ENCODE results near the gene KNDC1.
"Not testable (repeated sequence)": the region's sequence is repeated elsewhere in the genome, so short reads cannot be mapped to it uniquely, and the experiment has no call there.

The KNDC1 gene
- 0 to 1.6 reads per million in 2 donors for total RNA-seq

GRCh38 chr10:133159950-133160825 is at the start of gene KNDC1:
Gene KNDC1, plus strand, starts transcription at chr10:133160219. Its CDS starts 249 bp downstream, at chr10:133160468.
- DNase-seq: no peak

GRCh38 chr10:133110609-133111275 is 49.3 kb upstream of the KNDC1 start:
- no peak for DNase-seq

- DNase-seq: not testable (repeated sequence)
Measured at GRCh38 chr10:133111640-133112039, 48.4 kb upstream of the KNDC1 start.

GRCh38 chr10:133113146-133113830 is 46.7 kb upstream of the KNDC1 start:
- no peak for DNase-seq

- DNase-seq: no peak
Measured at GRCh38 chr10:133113847-133114246, 46.2 kb upstream of the KNDC1 start.

- DNase-seq: no peak
Measured at GRCh38 chr10:133114251-133114650, 45.8 kb upstream of the KNDC1 start.

- no peak for DNase-seq
Measured at GRCh38 chr10:133114726-133115452, 45.1 kb upstream of the KNDC1 start.

- no peak for DNase-seq
Measured at GRCh38 chr10:133115453-133115842, 44.6 kb upstream of the KNDC1 start.

- no peak for DNase-seq
Measured at GRCh38 chr10:133115976-133116375, 44.0 kb upstream of the KNDC1 start.

GRCh38 chr10:133116455-133116854 is 43.6 kb upstream of the KNDC1 start:
- no peak for DNase-seq

- DNase-seq: no peak
Measured at GRCh38 chr10:133117036-133117687, 42.9 kb upstream of the KNDC1 start.

GRCh38 chr10:133117688-133118071 is 42.3 kb upstream of the KNDC1 start:
- DNase-seq: no peak

- no peak for DNase-seq
Measured at GRCh38 chr10:133121479-133121878, 38.5 kb upstream of the KNDC1 start.

- no peak for DNase-seq
Measured at GRCh38 chr10:133122171-133122935, 37.7 kb upstream of the KNDC1 start.

- DNase-seq: no peak
Measured at GRCh38 chr10:133123050-133123745, 36.8 kb upstream of the KNDC1 start.

- DNase-seq: no peak
Measured at GRCh38 chr10:133123746-133124356, 36.2 kb upstream of the KNDC1 start.

GRCh38 chr10:133124357-133125211 is 35.4 kb upstream of the KNDC1 start:
- DNase-seq: no peak

GRCh38 chr10:133125901-133126300 is 34.1 kb upstream of the KNDC1 start:
- DNase-seq: no peak
